DOHH2 (cell line): ENCODE measurements around the gene FCER1G.

Experiments
- H3F3A ChIP-seq: fragments of 200-600 bp; sonication (generic), shearing (Covaris generic); 2 replicates; pipeline ENCODE4 v1.6.0; 2016; ENCODE audit warnings: antibody characterized with exemption, mild to moderate bottlenecking; ENCODE audit not compliant: control insufficient read depth, insufficient read depth
- H3K27ac ChIP-seq: fragments of 200-600 bp; sonication (generic); 2 replicates; pipeline ENCODE4 v1.5.1; 2014; ENCODE audit warnings: low read depth, mild to moderate bottlenecking, low read length, moderate library complexity
- H3K27me3 ChIP-seq: fragments of 200-600 bp; sonication (generic); 2 replicates; pipeline ENCODE4 v1.6.1; 2014; ENCODE audit warnings: mild to moderate bottlenecking, low read length, mixed read lengths; ENCODE audit not compliant: control insufficient read depth
- H3K36me3 ChIP-seq: fragments of 200-600 bp; sonication (generic); 2 replicates; pipeline ENCODE4 v1.6.1; 2014; ENCODE audit warnings: mild to moderate bottlenecking, low read length, moderate library complexity, mixed read lengths; ENCODE audit not compliant: control insufficient read depth
- H3K4me1 ChIP-seq: fragments of 200-600 bp; sonication (generic); 2 replicates; pipeline ENCODE4 v1.6.1; 2014; ENCODE audit warnings: mild to moderate bottlenecking, low read length, mixed read lengths; ENCODE audit not compliant: control insufficient read depth
- H3K4me2 ChIP-seq: fragments of 200-600 bp; sonication (generic); 2 replicates; pipeline ENCODE4 v1.6.0; 2014; ENCODE audit warnings: mild to moderate bottlenecking, low read length, moderate library complexity
- H3K4me3 ChIP-seq: fragments of 200-600 bp; sonication (generic); 2 replicates; pipeline ENCODE4 v1.5.1; 2014; ENCODE audit warnings: mild to moderate bottlenecking, low read length, mixed read lengths
- H3K79me2 ChIP-seq: fragments of 200-600 bp; sonication (generic); 2 replicates; pipeline ENCODE4 v1.6.1; 2014; ENCODE audit warnings: mild to moderate bottlenecking, low read length, mixed read lengths; ENCODE audit not compliant: control insufficient read depth
- H3K9me2 ChIP-seq: fragments of 200-600 bp; sonication (generic); replicated peaks from 2 replicates; pipeline ENCODE4 v1.6.1; 2014; ENCODE audit warnings: mild to moderate bottlenecking, low read length, mixed read lengths; ENCODE audit not compliant: control insufficient read depth
- H3K9me3 ChIP-seq: fragments of 200-600 bp; sonication (generic); 2 replicates; pipeline ENCODE4 v1.6.1; 2014; ENCODE audit warnings: antibody characterized with exemption, low read length, mixed read lengths; ENCODE audit not compliant: control insufficient read depth, insufficient read depth
- H4K20me1 ChIP-seq: fragments of 200-600 bp; sonication (generic); 2 replicates; pipeline ENCODE4 v1.6.0; 2014; ENCODE audit warnings: low read depth, mild to moderate bottlenecking, antibody characterized with exemption, low read length, moderate library complexity; ENCODE audit not compliant: control insufficient read depth, insufficient read depth
- EZH2phosphoT487 ChIP-seq: fragments of 200-600 bp; sonication (generic); IDR thresholded peaks from 2 replicates; pipeline ENCODE4 v1.6.1; 2017; ENCODE audit warnings: borderline replicate concordance, mild to moderate bottlenecking, antibody characterized with exemption, low read length, moderate library complexity, mixed read lengths
- TF ChIP-seq, protein P1 (sequence below): fragments of 200-600 bp; sonication (generic); IDR thresholded peaks from one replicate; pipeline ENCODE4 v1.5.1; 2014; ENCODE audit warnings: antibody characterized with exemption, mild to moderate bottlenecking, low read depth, low read length; ENCODE audit not compliant: poor library complexity, severe bottlenecking

The FCER1G gene

DNA sequence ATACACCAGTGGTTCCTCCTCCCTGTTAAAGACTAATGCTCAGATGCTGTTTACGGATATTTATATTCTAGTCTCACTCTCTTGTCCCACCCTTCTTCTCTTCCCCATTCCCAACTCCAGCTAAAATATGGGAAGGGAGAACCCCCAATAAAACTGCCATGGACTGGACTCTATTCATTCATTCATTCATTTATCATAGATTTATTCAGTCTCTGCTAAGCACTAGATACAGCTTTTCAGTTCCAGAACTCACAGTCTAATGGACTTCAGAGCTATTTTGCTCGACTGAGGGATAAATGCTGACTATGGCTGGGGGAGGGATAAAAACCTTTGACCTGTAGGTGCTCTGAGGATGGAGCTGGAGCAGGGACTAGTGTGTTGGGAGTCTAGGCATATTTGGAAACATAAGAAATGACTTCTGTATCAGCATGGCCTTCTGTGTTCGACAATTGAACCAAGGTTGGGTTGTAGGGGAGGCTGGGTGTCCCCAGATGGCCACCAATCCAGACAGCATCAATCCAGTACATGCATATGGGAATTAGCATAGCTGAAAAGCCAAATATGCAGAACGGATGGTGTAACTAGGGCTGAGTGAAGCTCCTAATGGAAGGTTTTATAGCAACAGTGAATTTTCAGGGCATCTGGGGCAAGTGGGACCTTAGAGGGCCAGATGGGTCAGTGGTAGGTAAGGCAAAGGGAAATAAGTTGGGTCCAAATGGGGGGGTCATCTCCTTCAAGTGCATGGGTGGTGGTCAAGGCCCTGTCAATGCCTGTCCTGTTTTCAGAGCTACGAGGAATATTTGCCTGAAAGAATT, 4.2 kb downstream of the FCER1G start:
- Histone ChIP-seq H3K4me3 (no peak overlapping the region), H4K20me1 (no peaks in the 10 kb centered on the region), H3F3A (peaks cover 3% of the 10 kb centered on the region), H3K27ac (no peak overlapping the region), H3K79me2 (no peaks in the 10 kb centered on the region), H3K4me1 (peaks cover 28% of the 10 kb centered on the region), H3K36me3 (peaks cover 3% of the 10 kb centered on the region), H3K4me2 (peak overlapping the region; percentile 42; the same call in 1 of the 2 replicates), H3K9me3 (no peaks in the 10 kb centered on the region), H3K9me2 (no peaks in the 10 kb centered on the region), H3K27me3 (no peaks in the 10 kb centered on the region)
- TF ChIP-seq, protein P1, sequence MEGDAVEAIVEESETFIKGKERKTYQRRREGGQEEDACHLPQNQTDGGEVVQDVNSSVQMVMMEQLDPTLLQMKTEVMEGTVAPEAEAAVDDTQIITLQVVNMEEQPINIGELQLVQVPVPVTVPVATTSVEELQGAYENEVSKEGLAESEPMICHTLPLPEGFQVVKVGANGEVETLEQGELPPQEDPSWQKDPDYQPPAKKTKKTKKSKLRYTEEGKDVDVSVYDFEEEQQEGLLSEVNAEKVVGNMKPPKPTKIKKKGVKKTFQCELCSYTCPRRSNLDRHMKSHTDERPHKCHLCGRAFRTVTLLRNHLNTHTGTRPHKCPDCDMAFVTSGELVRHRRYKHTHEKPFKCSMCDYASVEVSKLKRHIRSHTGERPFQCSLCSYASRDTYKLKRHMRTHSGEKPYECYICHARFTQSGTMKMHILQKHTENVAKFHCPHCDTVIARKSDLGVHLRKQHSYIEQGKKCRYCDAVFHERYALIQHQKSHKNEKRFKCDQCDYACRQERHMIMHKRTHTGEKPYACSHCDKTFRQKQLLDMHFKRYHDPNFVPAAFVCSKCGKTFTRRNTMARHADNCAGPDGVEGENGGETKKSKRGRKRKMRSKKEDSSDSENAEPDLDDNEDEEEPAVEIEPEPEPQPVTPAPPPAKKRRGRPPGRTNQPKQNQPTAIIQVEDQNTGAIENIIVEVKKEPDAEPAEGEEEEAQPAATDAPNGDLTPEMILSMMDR, result no peak
- no peak for TF ChIP-seq EZH2phosphoT487

DNA sequence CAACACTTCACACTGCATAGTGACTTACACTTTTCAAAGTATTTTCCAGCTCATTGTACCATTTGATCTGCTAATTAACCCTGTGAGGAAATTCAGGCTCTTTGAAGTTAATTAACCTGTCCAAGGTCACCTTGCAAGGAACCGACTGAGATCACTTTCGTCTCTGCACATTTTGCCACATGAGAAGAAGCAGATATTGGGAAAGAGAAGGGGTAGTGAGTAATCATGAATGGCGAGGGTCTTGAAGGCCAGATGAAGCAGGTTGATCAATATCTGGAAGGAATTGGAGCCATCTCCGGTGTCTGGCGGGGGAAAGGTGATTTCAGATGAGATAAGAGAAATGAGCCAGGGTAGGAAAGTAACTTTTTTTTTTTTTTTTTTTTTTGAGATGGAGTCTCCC, 4.9 kb downstream of the FCER1G start:
- no peaks in the 10 kb centered on the region for H3K9me2 ChIP-seq
- no peak overlapping the region for H3K4me2 ChIP-seq
- H3F3A ChIP-seq, result peaks cover 3% of the 10 kb centered on the region
- H4K20me1 ChIP-seq, result no peaks in the 10 kb centered on the region
- TF ChIP-seq EZH2phosphoT487, result no peak
- TF ChIP-seq, protein P1, result no peak
- no peaks in the 10 kb centered on the region for H3K27me3 ChIP-seq
- H3K4me3 ChIP-seq, result no peak overlapping the region
- H3K4me1 ChIP-seq, result peaks cover 29% of the 10 kb centered on the region
- no peaks in the 10 kb centered on the region for H3K79me2 ChIP-seq
- no peak overlapping the region for H3K27ac ChIP-seq
- H3K36me3 ChIP-seq, result no peaks in the 10 kb centered on the region; the same call in 1 of the 2 replicates
- H3K9me3 ChIP-seq, result no peaks in the 10 kb centered on the region

DNA sequence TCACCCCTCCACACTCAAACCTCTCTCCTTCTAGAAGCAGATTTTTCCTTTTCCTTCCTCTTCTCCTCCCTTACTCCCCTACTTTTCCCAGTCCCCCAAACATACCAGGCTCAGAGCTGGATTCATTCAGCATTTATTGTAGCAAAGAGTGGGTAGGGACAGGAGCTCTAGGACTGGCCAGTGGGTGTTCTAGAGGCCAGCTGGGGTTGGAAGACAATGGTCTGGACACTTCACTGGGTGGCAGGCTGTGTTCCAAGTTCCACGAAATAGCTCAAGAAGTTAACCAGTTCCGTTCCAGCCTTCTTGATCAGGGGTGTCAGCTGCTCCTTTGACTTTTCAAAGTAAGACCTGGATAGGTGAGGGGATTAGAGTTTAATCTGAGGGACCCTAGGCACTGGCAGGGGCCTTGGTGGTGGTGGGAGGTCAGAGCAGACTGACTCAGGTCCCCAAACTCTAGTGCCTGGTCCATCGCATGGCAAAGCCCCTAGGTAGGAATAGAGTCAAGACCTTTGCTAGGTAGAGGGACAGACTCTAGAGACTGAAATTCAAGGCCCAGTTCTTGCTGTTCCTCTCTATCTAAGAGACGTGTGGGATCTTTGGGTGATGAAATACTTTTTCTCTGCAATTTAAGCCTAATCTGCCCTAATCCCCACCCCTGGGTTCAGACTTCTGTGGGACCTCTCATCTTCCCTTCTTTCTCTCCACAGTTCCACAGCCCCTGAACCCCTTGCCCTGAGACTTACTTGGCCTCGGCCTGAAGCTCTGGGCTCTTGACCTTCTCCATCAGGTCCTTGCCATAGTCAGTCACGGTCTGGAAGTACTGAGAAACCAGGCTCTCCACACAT, 7.3 kb downstream of the FCER1G start:
- Histone ChIP-seq H3K27me3 (no peaks in the 10 kb centered on the region), H3K79me2 (peaks cover 11% of the 10 kb centered on the region), H3K4me3 (no peak overlapping the region), H4K20me1 (no peaks in the 10 kb centered on the region), H3K4me2 (no peak overlapping the region), H3K9me2 (no peaks in the 10 kb centered on the region), H3K27ac (no peak overlapping the region), H3K4me1 (peaks cover 33% of the 10 kb centered on the region), H3F3A (no peaks in the 10 kb centered on the region), H3K36me3 (no peaks in the 10 kb centered on the region), H3K9me3 (no peaks in the 10 kb centered on the region)
- TF ChIP-seq, protein P1, result no peak
- no peak for TF ChIP-seq EZH2phosphoT487
